B cell (primary cell): Measurements from ENCODE around the gene STARD3NL.
"Not testable (repeated sequence)": the region's sequence is repeated elsewhere in the genome, so short reads cannot be mapped to it uniquely, and the experiment has no call there.

Experiments used
- CTCF ChIP-seq: fragments of 200-600 bp; IDR thresholded peaks from one replicate; pipeline ENCODE4 v1.8.0; 2022; ENCODE audit warnings: antibody characterized with exemption, mild to moderate bottlenecking
- EZH2 ChIP-seq: IDR thresholded peaks from 2 replicates; pipeline ENCODE4 v1.6.1; 2012; ENCODE audit warnings: borderline replicate concordance, low read depth, mild to moderate bottlenecking, moderate library complexity, low read length; ENCODE audit not compliant: insufficient read depth, poor library complexity, severe bottlenecking

- not testable (repeated sequence) for TF ChIP-seq CTCF, EZH2
Observed at GRCh38 chr7:38175547-38175946, 2.5 kb upstream of the STARD3NL start.
